Measurements from ENCODE around the gene SEMA3A.

Gene SEMA3A

GRCh38 chr7:84142726-84143125, 51.9 kb downstream of the SEMA3A start:
- Histone ChIP-seq H3K4me1 (ENCODE audit: control insufficient read depth in 1 of 2, insufficient read depth in 2 of 2, low read length in 2 of 2) (no peaks in the 10 kb centered on the region), H3K9ac (ENCODE audit: low read depth in 1 of 2, low read length in 2 of 2) (no peak overlapping the region), H3K4me3 (ENCODE audit: low read depth in 1 of 2, low read length in 2 of 2) (no peak overlapping the region), H3K27me3 (ENCODE audit: control insufficient read depth in 1 of 2, insufficient read depth in 2 of 2, low read length in 2 of 2) (no peaks in the 10 kb centered on the region), H3K27ac (ENCODE audit: low read depth, low read length) (no peak overlapping the region), H3K9me3 (ENCODE audit: control insufficient read depth in 1 of 2, low read length in 2 of 2) (no peaks in the 10 kb centered on the region), H3K36me3 (ENCODE audit: control insufficient read depth in 1 of 2, insufficient read depth in 2 of 2, low read length in 2 of 2) (no peaks in the 10 kb centered on the region)

- Histone ChIP-seq H3K27ac (ENCODE audit: low read depth, low read length) (no peak overlapping the region), H3K4me3 (ENCODE audit: low read depth in 1 of 2, low read length in 2 of 2) (no peak overlapping the region), H3K36me3 (ENCODE audit: control insufficient read depth in 1 of 2, insufficient read depth in 2 of 2, low read length in 2 of 2) (no peaks in the 10 kb centered on the region), H3K4me1 (ENCODE audit: control insufficient read depth in 1 of 2, insufficient read depth in 2 of 2, low read length in 2 of 2) (no peaks in the 10 kb centered on the region), H3K27me3 (ENCODE audit: control insufficient read depth in 1 of 2, insufficient read depth in 2 of 2, low read length in 2 of 2) (no peaks in the 10 kb centered on the region), H3K9me3 (ENCODE audit: control insufficient read depth in 1 of 2, low read length in 2 of 2) (no peaks in the 10 kb centered on the region), H3K9ac (ENCODE audit: low read depth in 1 of 2, low read length in 2 of 2) (no peak overlapping the region)
These were observed 54.4 kb downstream of the SEMA3A start for GRCh38 chr7:84139986-84140729.

- no peaks in the 10 kb centered on the region for H3K36me3 ChIP-seq (ENCODE audit: control insufficient read depth in 1 of 2, insufficient read depth in 2 of 2, low read length in 2 of 2)
- H3K27ac ChIP-seq (ENCODE audit: low read depth, low read length): no peak overlapping the region
- no peak overlapping the region for H3K4me3 ChIP-seq (ENCODE audit: low read depth in 1 of 2, low read length in 2 of 2)
- no peaks in the 10 kb centered on the region for H3K9me3 ChIP-seq (ENCODE audit: control insufficient read depth in 1 of 2, low read length in 2 of 2)
- no peaks in the 10 kb centered on the region for H3K4me1 ChIP-seq (ENCODE audit: control insufficient read depth in 1 of 2, insufficient read depth in 2 of 2, low read length in 2 of 2)
- no peak overlapping the region for H3K9ac ChIP-seq (ENCODE audit: low read depth in 1 of 2, low read length in 2 of 2)
- no peaks in the 10 kb centered on the region for H3K27me3 ChIP-seq (ENCODE audit: control insufficient read depth in 1 of 2, insufficient read depth in 2 of 2, low read length in 2 of 2)
These were observed 56.2 kb downstream of the SEMA3A start for GRCh38 chr7:84138411-84138810.

- Histone ChIP-seq H3K4me3 (ENCODE audit: low read depth in 1 of 2, low read length in 2 of 2) (no peak overlapping the region), H3K9me3 (ENCODE audit: control insufficient read depth in 1 of 2, low read length in 2 of 2) (no peaks in the 10 kb centered on the region), H3K36me3 (ENCODE audit: control insufficient read depth in 1 of 2, insufficient read depth in 2 of 2, low read length in 2 of 2) (no peaks in the 10 kb centered on the region), H3K27me3 (ENCODE audit: control insufficient read depth in 1 of 2, insufficient read depth in 2 of 2, low read length in 2 of 2) (no peaks in the 10 kb centered on the region), H3K4me1 (ENCODE audit: control insufficient read depth in 1 of 2, insufficient read depth in 2 of 2, low read length in 2 of 2) (no peaks in the 10 kb centered on the region), H3K9ac (ENCODE audit: low read depth in 1 of 2, low read length in 2 of 2) (no peak overlapping the region), H3K27ac (ENCODE audit: low read depth, low read length) (no peak overlapping the region)
These were observed 56.8 kb downstream of the SEMA3A start for GRCh38 chr7:84137812-84138211.

GRCh38 chr7:84136809-84137208, 57.8 kb downstream of the SEMA3A start:
- Histone ChIP-seq H3K27me3 (ENCODE audit: control insufficient read depth in 1 of 2, insufficient read depth in 2 of 2, low read length in 2 of 2) (no peaks in the 10 kb centered on the region), H3K4me1 (ENCODE audit: control insufficient read depth in 1 of 2, insufficient read depth in 2 of 2, low read length in 2 of 2) (no peaks in the 10 kb centered on the region), H3K9ac (ENCODE audit: low read depth in 1 of 2, low read length in 2 of 2) (no peak overlapping the region), H3K27ac (ENCODE audit: low read depth, low read length) (no peak overlapping the region), H3K36me3 (ENCODE audit: control insufficient read depth in 1 of 2, insufficient read depth in 2 of 2, low read length in 2 of 2) (no peaks in the 10 kb centered on the region), H3K4me3 (ENCODE audit: low read depth in 1 of 2, low read length in 2 of 2) (no peak overlapping the region), H3K9me3 (ENCODE audit: control insufficient read depth in 1 of 2, low read length in 2 of 2) (no peaks in the 10 kb centered on the region)

- Histone ChIP-seq H3K27me3 (ENCODE audit: control insufficient read depth in 1 of 2, insufficient read depth in 2 of 2, low read length in 2 of 2) (no peaks in the 10 kb centered on the region), H3K36me3 (ENCODE audit: control insufficient read depth in 1 of 2, insufficient read depth in 2 of 2, low read length in 2 of 2) (no peaks in the 10 kb centered on the region), H3K4me1 (ENCODE audit: control insufficient read depth in 1 of 2, insufficient read depth in 2 of 2, low read length in 2 of 2) (no peaks in the 10 kb centered on the region), H3K9me3 (ENCODE audit: control insufficient read depth in 1 of 2, low read length in 2 of 2) (no peaks in the 10 kb centered on the region), H3K9ac (ENCODE audit: low read depth in 1 of 2, low read length in 2 of 2) (no peak overlapping the region), H3K27ac (ENCODE audit: low read depth, low read length) (no peak overlapping the region), H3K4me3 (ENCODE audit: low read depth in 1 of 2, low read length in 2 of 2) (no peak overlapping the region)
These were observed 58.3 kb downstream of the SEMA3A start for GRCh38 chr7:84136336-84136735.

GRCh38 chr7:84134169-84134568, 60.4 kb downstream of the SEMA3A start:
- Histone ChIP-seq H3K4me1 (ENCODE audit: control insufficient read depth in 1 of 2, insufficient read depth in 2 of 2, low read length in 2 of 2) (no peaks in the 10 kb centered on the region), H3K9me3 (ENCODE audit: control insufficient read depth in 1 of 2, low read length in 2 of 2) (no peaks in the 10 kb centered on the region), H3K27me3 (ENCODE audit: control insufficient read depth in 1 of 2, insufficient read depth in 2 of 2, low read length in 2 of 2) (no peaks in the 10 kb centered on the region), H3K4me3 (ENCODE audit: low read depth in 1 of 2, low read length in 2 of 2) (no peak overlapping the region), H3K27ac (ENCODE audit: low read depth, low read length) (no peak overlapping the region), H3K9ac (ENCODE audit: low read depth in 1 of 2, low read length in 2 of 2) (no peak overlapping the region), H3K36me3 (ENCODE audit: control insufficient read depth in 1 of 2, insufficient read depth in 2 of 2, low read length in 2 of 2) (no peaks in the 10 kb centered on the region)

- H3K36me3 ChIP-seq (ENCODE audit: control insufficient read depth in 1 of 2, insufficient read depth in 2 of 2, low read length in 2 of 2): no peaks in the 10 kb centered on the region
- H3K27me3 ChIP-seq (ENCODE audit: control insufficient read depth in 1 of 2, insufficient read depth in 2 of 2, low read length in 2 of 2): no peaks in the 10 kb centered on the region
- H3K9me3 ChIP-seq (ENCODE audit: control insufficient read depth in 1 of 2, low read length in 2 of 2): no peaks in the 10 kb centered on the region
- no peak overlapping the region for H3K9ac ChIP-seq (ENCODE audit: low read depth in 1 of 2, low read length in 2 of 2)
- no peak overlapping the region for H3K4me3 ChIP-seq (ENCODE audit: low read depth in 1 of 2, low read length in 2 of 2)
- no peaks in the 10 kb centered on the region for H3K4me1 ChIP-seq (ENCODE audit: control insufficient read depth in 1 of 2, insufficient read depth in 2 of 2, low read length in 2 of 2)
- no peak overlapping the region for H3K27ac ChIP-seq (ENCODE audit: low read depth, low read length)
These were observed 68.9 kb downstream of the SEMA3A start for GRCh38 chr7:84125654-84126053.

- no peak overlapping the region for H3K27ac ChIP-seq (ENCODE audit: low read depth, low read length)
- no peak overlapping the region for H3K9ac ChIP-seq (ENCODE audit: low read depth in 1 of 2, low read length in 2 of 2)
- H3K4me3 ChIP-seq (ENCODE audit: low read depth in 1 of 2, low read length in 2 of 2): no peak overlapping the region
- no peaks in the 10 kb centered on the region for H3K27me3 ChIP-seq (ENCODE audit: control insufficient read depth in 1 of 2, insufficient read depth in 2 of 2, low read length in 2 of 2)
- H3K36me3 ChIP-seq (ENCODE audit: control insufficient read depth in 1 of 2, insufficient read depth in 2 of 2, low read length in 2 of 2): no peaks in the 10 kb centered on the region
- H3K4me1 ChIP-seq (ENCODE audit: control insufficient read depth in 1 of 2, insufficient read depth in 2 of 2, low read length in 2 of 2): no peaks in the 10 kb centered on the region
- H3K9me3 ChIP-seq (ENCODE audit: control insufficient read depth in 1 of 2, low read length in 2 of 2): no peaks in the 10 kb centered on the region
These were observed 70.5 kb downstream of the SEMA3A start for GRCh38 chr7:84123965-84124547.

GRCh38 chr7:84122582-84123360, 71.8 kb downstream of the SEMA3A start:
- Histone ChIP-seq H3K27ac (ENCODE audit: low read depth, low read length) (no peak overlapping the region), H3K4me3 (ENCODE audit: low read depth in 1 of 2, low read length in 2 of 2) (no peak overlapping the region), H3K4me1 (ENCODE audit: control insufficient read depth in 1 of 2, insufficient read depth in 2 of 2, low read length in 2 of 2) (no peaks in the 10 kb centered on the region), H3K36me3 (ENCODE audit: control insufficient read depth in 1 of 2, insufficient read depth in 2 of 2, low read length in 2 of 2) (no peaks in the 10 kb centered on the region), H3K27me3 (ENCODE audit: control insufficient read depth in 1 of 2, insufficient read depth in 2 of 2, low read length in 2 of 2) (no peaks in the 10 kb centered on the region), H3K9ac (ENCODE audit: low read depth in 1 of 2, low read length in 2 of 2) (no peak overlapping the region), H3K9me3 (ENCODE audit: control insufficient read depth in 1 of 2, low read length in 2 of 2) (no peaks in the 10 kb centered on the region)

Measured in duodenal mucosa (tissue), 2 donors.